ENCODE measurements around the gene PLD1. TPM values are rescaled to one million over a fixed set of nuclear protein-coding genes. Genes with fewer than 3 reads are reported as not detected.

Gene PLD1
- total and polyA plus RNA-seq, 2 of the 8 experiments (the other 6 are each of a cell fraction or from before 2014, with no cell fraction given): 1.2 to 2.6 TPM

DNA sequence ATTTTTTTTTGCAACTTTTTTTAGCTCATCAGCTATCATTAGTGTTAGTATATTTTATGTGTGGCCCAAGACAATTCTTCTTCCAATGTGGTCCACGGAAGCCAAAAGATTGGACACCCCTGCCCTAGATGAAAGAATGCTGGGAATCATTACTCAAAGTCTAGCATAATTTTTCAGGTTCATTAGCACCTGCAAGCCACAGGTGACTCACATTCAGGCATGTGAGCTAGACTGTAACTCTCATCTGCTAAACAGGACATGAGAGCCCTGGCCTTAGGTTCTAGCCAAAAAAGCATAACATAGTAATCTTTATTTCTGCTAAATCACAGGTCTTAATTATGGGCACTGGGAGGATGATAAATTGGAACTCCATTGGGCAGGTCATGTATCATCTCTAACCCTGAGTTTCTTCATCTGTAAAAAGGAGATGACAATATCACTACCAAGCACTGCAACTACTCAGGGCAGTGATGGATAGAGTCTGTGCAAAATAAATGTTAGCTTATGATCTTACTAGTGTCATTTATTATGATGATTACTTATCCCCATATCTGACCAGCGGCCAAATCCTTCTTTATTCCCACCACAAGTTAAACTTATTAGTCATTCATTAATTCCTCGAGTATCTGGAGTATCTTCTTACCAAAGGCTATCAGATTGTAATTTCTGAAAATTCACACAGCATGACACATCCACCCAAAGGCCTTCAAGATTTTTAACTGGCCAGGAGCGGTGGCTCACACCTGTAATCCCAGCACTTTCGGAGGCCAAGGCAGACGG, 125.0 kb downstream of the PLD1 start:
- DNase-seq (ENCODE audit: low read depth in 1 of 2, low spot score in 2 of 2): no peak
- CTCF ChIA-PET (ENCODE audit: partially characterized antibody): no interaction called here
- Histone ChIP-seq H3K9me3 (ENCODE audit: insufficient read depth in 2 of 2, low read depth in 1 of 2, low read length in 1 of 2) (no peaks in the 10 kb centered on the region), H2BK120ac (replicated peaks; ENCODE audit: low read depth, low read length) (no peak overlapping the region), H3K23me2 (ENCODE audit: low read depth, low read length) (no peaks in the 10 kb centered on the region), H2BK5ac (ENCODE audit: low read depth, low read length) (no peak overlapping the region), H3K18ac (ENCODE audit: extremely low read depth, low read length) (no peak overlapping the region), H2AK5ac (ENCODE audit: low read depth, low read length) (no peak overlapping the region), H2BK15ac (ENCODE audit: low read length) (no peak overlapping the region), H3K27ac (ENCODE audit: low read depth, low read length) (no peak overlapping the region), H4K20me1 (replicated peaks in 1 of 2; ENCODE audit: control insufficient read depth in 1 of 2, insufficient read depth in 2 of 2, low read length in 2 of 2) (no peaks in the 10 kb centered on the region), H3K4me1 (replicated peaks in 1 of 4; ENCODE audit: control insufficient read depth in 3 of 4, insufficient read depth in 4 of 4, low read length in 3 of 4) (no peaks in the 10 kb centered on the region), H4K91ac (replicated peaks; ENCODE audit: insufficient read length, low read length) (no peak overlapping the region), H3K4ac (replicated peaks; ENCODE audit: insufficient read length, low read depth, low read length) (no peak overlapping the region), H3K27me3 (replicated peaks in 1 of 4; ENCODE audit: control insufficient read depth in 3 of 4, extremely low read depth in 1 of 4, insufficient read depth in 3 of 4, low read length in 3 of 4) (no peaks in the 10 kb centered on the region), H3K36me3 (ENCODE audit: control insufficient read depth in 2 of 4, insufficient read depth in 4 of 4, low read length in 3 of 4) (no peaks in the 10 kb centered on the region), H2BK12ac (ENCODE audit: low read depth, low read length) (no peak overlapping the region), H3K4me2 (ENCODE audit: insufficient read depth in 1 of 2, low read depth in 2 of 2, low read length in 2 of 2) (no peak overlapping the region), H4K8ac (ENCODE audit: extremely low read depth, insufficient read depth, low read length) (no peak overlapping the region), H3K14ac (ENCODE audit: insufficient read length) (no peak overlapping the region), H2AFZ (ENCODE audit: low read length) (no peak overlapping the region), H4K5ac (ENCODE audit: insufficient read length, low read depth, low read length) (no peak overlapping the region), H3K23ac (ENCODE audit: insufficient read length) (no peak overlapping the region), H3K4me3 (ENCODE audit: extremely low read depth in 1 of 4, insufficient read depth in 2 of 4, low read depth in 3 of 4, low read length in 4 of 4) (no peak overlapping the region), H3K79me2 (ENCODE audit: control insufficient read depth in 1 of 2, insufficient read depth in 2 of 2, low read length in 2 of 2) (no peaks in the 10 kb centered on the region), H3K56ac (replicated peaks; ENCODE audit: insufficient read length, low read depth, low read length) (no peak overlapping the region), H3K79me1 (ENCODE audit: low read depth, low read length) (no peaks in the 10 kb centered on the region), H2BK20ac (ENCODE audit: low read length) (no peak overlapping the region), H3K9ac (replicated peaks in 1 of 4; ENCODE audit: extremely low read depth in 1 of 4, low read depth in 3 of 4, low read length in 3 of 4) (no peak overlapping the region)
- no peak for FAIRE-seq
- POLR2A ChIA-PET (ENCODE audit: partially characterized antibody): no interaction called here
- 83% methylated on average over 6 of the region's 6 CpGs; no CpG with 5 or more reads in 1 of the 2 experiments for WGBS, 2 experiments (ENCODE audit: extremely low coverage in 1 of 2, insufficient coverage in 1 of 2, insufficient read length in 1 of 2, insufficient replicate concordance in 2 of 2, low coverage in 1 of 2, low lambda C conversion rate in 2 of 2, missing lambda C conversion rate in 1 of 2)
- TF ChIP-seq TCF12 (IDR thresholded peaks at IDR 0.05; ENCODE audit: low read depth, low read length) (no peak), ASH2L (IDR thresholded peaks at IDR 0.05; ENCODE audit: low read length) (no peak), CHD1 (IDR thresholded peaks at IDR 0.05; ENCODE audit: low read depth, low read length) (no peak), CTCF (IDR thresholded peaks at IDR 0.05; ENCODE audit: control extremely low read depth in 1 of 3, insufficient read depth in 1 of 3, low read depth in 1 of 3, low read length in 3 of 3) (no peak), YY1 (IDR thresholded peaks at IDR 0.05; ENCODE audit: low read depth, low read length) (no peak), HDAC6 (IDR thresholded peaks at IDR 0.05; ENCODE audit: low read depth, low read length) (no peak)

Measured in H1 (cell line).